ENCODE measurements around the gene DPH2.

DPH2 gene

GRCh38 chr1:43969416-43969745, 429 bp upstream of the DPH2 start:
- TF ChIP-seq CTCF (IDR thresholded peaks at IDR 0.05; ENCODE audit: borderline replicate concordance, extremely low read depth, low read length, poor library complexity, severe bottlenecking) (no peak), EZH2 (IDR thresholded peaks at IDR 0.05; ENCODE audit: borderline replicate concordance, low read depth, low read length, severe bottlenecking) (no peak)
- Histone ChIP-seq H3K27me3 (ENCODE audit: insufficient read depth, low read length, poor library complexity) (no peaks in the 10 kb centered on the region), H3K36me3 (ENCODE audit: insufficient read depth, low read length) (peaks cover 14% of the 10 kb centered on the region; the same call in 1 of the 2 replicates), H4K20me1 (ENCODE audit: insufficient read depth, low read length) (0 out of 2 replicates have a peak, but pooled peaks cover 3% of the 10 kb centered on the region), H3K9ac (ENCODE audit: low read depth, low read length) (no peak overlapping the region), H2AFZ (ENCODE audit: low read depth, low read length) (0 out of 2 replicates have a peak overlapping the region, but pooled peaks have one; percentile 50), H3K9me3 (ENCODE audit: insufficient read depth, low read length, severe bottlenecking) (no peaks in the 10 kb centered on the region), H3K4me1 (ENCODE audit: insufficient read depth, low read length) (peaks cover 34% of the 10 kb centered on the region), H3K4me2 (ENCODE audit: insufficient read depth, low read length) (peak overlapping the region; percentile 96), H3K79me2 (ENCODE audit: insufficient read depth, low read length) (peaks cover 15% of the 10 kb centered on the region), H3K4me3 (ENCODE audit: low read depth in 1 of 2, low read length in 2 of 2) (peak overlapping the region in 1 of 2 experiments; percentile 100; a peak in 2 of 4 replicates), H3K27ac (ENCODE audit: low read length) (no peak overlapping the region)
- DNase-seq (no peak), ATAC-seq (ENCODE audit: insufficient read depth, low read depth) (no peak)

GRCh38 chr1:43970502-43970901, 692 bp downstream of the DPH2 start:
- DNase-seq (no peak), ATAC-seq (ENCODE audit: insufficient read depth, low read depth) (no peak)
- Histone ChIP-seq H3K79me2 (ENCODE audit: insufficient read depth, low read length) (peaks cover 23% of the 10 kb centered on the region), H3K4me2 (ENCODE audit: insufficient read depth, low read length) (peak overlapping the region; percentile 96), H3K9ac (ENCODE audit: low read depth, low read length) (peak overlapping the region; percentile 70), H3K36me3 (ENCODE audit: insufficient read depth, low read length) (peaks cover 14% of the 10 kb centered on the region; the same call in 1 of the 2 replicates), H4K20me1 (ENCODE audit: insufficient read depth, low read length) (0 out of 2 replicates have a peak, but pooled peaks cover 3% of the 10 kb centered on the region), H3K4me3 (ENCODE audit: low read depth in 1 of 2, low read length in 2 of 2) (peak overlapping the region; percentile 99 to 100), H2AFZ (ENCODE audit: low read depth, low read length) (peak overlapping the region; percentile 96), H3K4me1 (ENCODE audit: insufficient read depth, low read length) (peaks cover 35% of the 10 kb centered on the region), H3K27me3 (ENCODE audit: insufficient read depth, low read length, poor library complexity) (no peaks in the 10 kb centered on the region), H3K27ac (ENCODE audit: low read length) (peak overlapping the region; percentile 72), H3K9me3 (ENCODE audit: insufficient read depth, low read length, severe bottlenecking) (no peaks in the 10 kb centered on the region)
- TF ChIP-seq CTCF (IDR thresholded peaks at IDR 0.05; ENCODE audit: borderline replicate concordance, extremely low read depth, low read length, poor library complexity, severe bottlenecking), result no peak
- TF ChIP-seq EZH2 (IDR thresholded peaks at IDR 0.05; ENCODE audit: borderline replicate concordance, low read depth, low read length, severe bottlenecking), result no peak

GRCh38 chr1:43970911-43971310, 1.1 kb downstream of the DPH2 start:
- H3K9ac ChIP-seq (ENCODE audit: low read depth, low read length), result peak overlapping the region; percentile 70
- peaks cover 39% of the 10 kb centered on the region for H3K4me1 ChIP-seq (ENCODE audit: insufficient read depth, low read length)
- ATAC-seq (ENCODE audit: insufficient read depth, low read depth), result no peak
- TF ChIP-seq CTCF (IDR thresholded peaks at IDR 0.05; ENCODE audit: borderline replicate concordance, extremely low read depth, low read length, poor library complexity, severe bottlenecking), result no peak
- H4K20me1 ChIP-seq (ENCODE audit: insufficient read depth, low read length), result peaks cover 5% of the 10 kb centered on the region
- no peak overlapping the region for H2AFZ ChIP-seq (ENCODE audit: low read depth, low read length)
- no peaks in the 10 kb centered on the region for H3K9me3 ChIP-seq (ENCODE audit: insufficient read depth, low read length, severe bottlenecking)
- peak overlapping the region; percentile 96 for H3K4me2 ChIP-seq (ENCODE audit: insufficient read depth, low read length)
- H3K79me2 ChIP-seq (ENCODE audit: insufficient read depth, low read length), result peaks cover 27% of the 10 kb centered on the region
- H3K27ac ChIP-seq (ENCODE audit: low read length), result no peak overlapping the region
- H3K27me3 ChIP-seq (ENCODE audit: insufficient read depth, low read length, poor library complexity), result no peaks in the 10 kb centered on the region
- DNase-seq, result no peak
- H3K4me3 ChIP-seq (ENCODE audit: low read depth in 1 of 2, low read length in 2 of 2), result peak overlapping the region in 1 of 2 experiments; percentile 100; a peak in 3 of 4 replicates
- H3K36me3 ChIP-seq (ENCODE audit: insufficient read depth, low read length), result peaks cover 16% of the 10 kb centered on the region

Measured in DND-41 (cell line).